ENCODE results near the gene CCDC142.

- no peak for TF ChIP-seq SNAI2 (CRISPR knock-in tag; IDR thresholded peaks at IDR 0.05)
- TF ChIP-seq, protein P1, sequence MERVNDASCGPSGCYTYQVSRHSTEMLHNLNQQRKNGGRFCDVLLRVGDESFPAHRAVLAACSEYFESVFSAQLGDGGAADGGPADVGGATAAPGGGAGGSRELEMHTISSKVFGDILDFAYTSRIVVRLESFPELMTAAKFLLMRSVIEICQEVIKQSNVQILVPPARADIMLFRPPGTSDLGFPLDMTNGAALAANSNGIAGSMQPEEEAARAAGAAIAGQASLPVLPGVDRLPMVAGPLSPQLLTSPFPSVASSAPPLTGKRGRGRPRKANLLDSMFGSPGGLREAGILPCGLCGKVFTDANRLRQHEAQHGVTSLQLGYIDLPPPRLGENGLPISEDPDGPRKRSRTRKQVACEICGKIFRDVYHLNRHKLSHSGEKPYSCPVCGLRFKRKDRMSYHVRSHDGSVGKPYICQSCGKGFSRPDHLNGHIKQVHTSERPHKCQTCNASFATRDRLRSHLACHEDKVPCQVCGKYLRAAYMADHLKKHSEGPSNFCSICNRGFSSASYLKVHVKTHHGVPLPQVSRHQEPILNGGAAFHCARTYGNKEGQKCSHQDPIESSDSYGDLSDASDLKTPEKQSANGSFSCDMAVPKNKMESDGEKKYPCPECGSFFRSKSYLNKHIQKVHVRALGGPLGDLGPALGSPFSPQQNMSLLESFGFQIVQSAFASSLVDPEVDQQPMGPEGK (CRISPR knock-in tag; IDR thresholded peaks at IDR 0.05; ENCODE audit: borderline replicate concordance) = no peak
- no peak for TF ChIP-seq ZNF70 (CRISPR knock-in tag; IDR thresholded peaks at IDR 0.05)
Measured at GRCh38 chr2:74426181-74426758, 56.5 kb downstream of the CCDC142 start.
